Upper lobe of right lung (tissue), 1 donor: ENCODE results near the gene SCNN1G. TPM values are rescaled to one million over a fixed set of nuclear protein-coding genes. Genes with fewer than 3 reads are reported as not detected.

ENCODE experiments used
- ATAC-seq: fragments of 200-7000 bp; cut with Tn5 transposase; one replicate; pipeline ENCODE4 v1.9.1; 2020; ENCODE audit warnings: mild to moderate bottlenecking, moderate library complexity
- DNase-seq: peaks from one replicate; pipeline ENCODE4 v3.0.0-alpha.2; 2020
- H3K27ac ChIP-seq: fragments of 200-600 bp; one replicate; pipeline ENCODE4 v1.8.0; 2022
- H3K27me3 ChIP-seq: fragments of 200-600 bp; one replicate; pipeline ENCODE4 v1.8.0; 2022; ENCODE audit warnings: mild to moderate bottlenecking
- H3K36me3 ChIP-seq: fragments of 200-600 bp; one replicate; pipeline ENCODE4 v1.8.0; 2022
- H3K4me1 ChIP-seq: fragments of 200-600 bp; one replicate; pipeline ENCODE4 v1.8.0; 2022
- H3K4me3 ChIP-seq: fragments of 200-600 bp; one replicate; pipeline ENCODE4 v1.8.0; 2022; ENCODE audit warnings: mild to moderate bottlenecking
- H3K9me3 ChIP-seq: fragments of 200-600 bp; one replicate; pipeline ENCODE4 v1.8.0; 2022
- CTCF ChIP-seq: fragments of 200-600 bp; IDR thresholded peaks from one replicate; pipeline ENCODE4 v1.8.0; 2022; ENCODE audit warnings: antibody characterized with exemption
- intact Hi-C: fragments of 100-400 bp; cut with DNase I; formaldehyde crosslinking; loops from one replicate; pipeline ENCODE4 v1.11.0; 2022
- total RNA-seq: library from RNA; stranded (reverse); fragmentation: NEBNext Ultra II Directional; extraction: Animal tissue kit (Norgen Biotek cat#: 25700); gene quantifications from one replicate; pipeline ENCODE4 v1.2.1, GENCODE V29; 2021
- donor health status: DM: no; HTN: yes; CAD: no; lungs with severe emphysema.

Gene SCNN1G
- total RNA-seq, 1 donor from 2014 or later, result 14.8 TPM

DNA sequence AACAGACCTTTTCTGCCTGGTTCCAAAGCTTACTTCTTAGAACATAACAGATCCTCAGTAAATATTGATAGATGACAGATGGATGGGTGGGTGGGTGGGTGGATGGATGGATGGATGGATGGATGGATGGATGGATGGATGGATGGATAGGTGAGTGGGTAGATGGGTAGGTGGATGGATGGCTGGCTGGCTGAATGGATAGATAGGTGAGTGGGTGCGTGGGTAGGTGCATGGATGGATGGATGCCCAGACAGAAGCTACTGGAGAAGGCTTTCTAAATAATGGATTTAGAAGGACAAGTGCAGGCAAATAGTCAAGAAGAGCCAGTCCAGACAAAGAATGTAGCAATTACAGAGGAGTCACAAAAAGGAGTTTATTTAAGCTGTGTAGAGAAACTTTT, 19.6 kb downstream of the SCNN1G start:
- Histone ChIP-seq H3K9me3 (no peaks in the 10 kb centered on the region), H3K4me1 (no peaks in the 10 kb centered on the region), H3K4me3 (no peak overlapping the region), H3K36me3 (no peaks in the 10 kb centered on the region), H3K27ac (no peak overlapping the region), H3K27me3 (no peaks in the 10 kb centered on the region)
- DNase-seq (no peak), ATAC-seq (no peak)
- no peak for TF ChIP-seq CTCF
- intact Hi-C loops, result no loop called here

GRCh38 chr16:23206986-23207385, 24.4 kb downstream of the SCNN1G start:
- no peak for TF ChIP-seq CTCF
- no peaks in the 10 kb centered on the region for H3K36me3 ChIP-seq
- intact Hi-C loops, result no loop called here
- H3K9me3 ChIP-seq, result no peaks in the 10 kb centered on the region
- ATAC-seq (no peak), DNase-seq (no peak)
- no peaks in the 10 kb centered on the region for H3K4me1 ChIP-seq
- H3K4me3 ChIP-seq, result no peak overlapping the region
- H3K27me3 ChIP-seq, result no peaks in the 10 kb centered on the region
- no peak overlapping the region for H3K27ac ChIP-seq

GRCh38 chr16:23207485-23207884, 24.9 kb downstream of the SCNN1G start:
- Histone ChIP-seq H3K27me3 (no peaks in the 10 kb centered on the region), H3K9me3 (no peaks in the 10 kb centered on the region), H3K27ac (no peak overlapping the region), H3K36me3 (no peaks in the 10 kb centered on the region), H3K4me1 (no peaks in the 10 kb centered on the region), H3K4me3 (no peak overlapping the region)
- ATAC-seq (no peak), DNase-seq (no peak)
- intact Hi-C loops, result no loop called here
- no peak for TF ChIP-seq CTCF

- H3K9me3 ChIP-seq, result no peaks in the 10 kb centered on the region
- H3K27me3 ChIP-seq, result no peaks in the 10 kb centered on the region
- DNase-seq, result no peak
- intact Hi-C loops, result no loop called here
- no peaks in the 10 kb centered on the region for H3K36me3 ChIP-seq
- TF ChIP-seq CTCF, result no peak
- H3K4me1 ChIP-seq, result no peaks in the 10 kb centered on the region
- ATAC-seq, result no peak
- H3K4me3 ChIP-seq, result no peak overlapping the region
- no peak overlapping the region for H3K27ac ChIP-seq
These were observed 27.1 kb downstream of the SCNN1G start for GRCh38 chr16:23209606-23210005.

- Histone ChIP-seq H3K27me3 (no peaks in the 10 kb centered on the region), H3K27ac (no peak overlapping the region), H3K4me3 (no peak overlapping the region), H3K9me3 (no peaks in the 10 kb centered on the region), H3K36me3 (no peaks in the 10 kb centered on the region), H3K4me1 (no peaks in the 10 kb centered on the region)
- no peak for DNase-seq
- intact Hi-C loops, result no loop called here
- no peak for ATAC-seq
- TF ChIP-seq CTCF, result no peak
These were observed 31.3 kb downstream of the SCNN1G start for GRCh38 chr16:23213831-23214230.

DNA sequence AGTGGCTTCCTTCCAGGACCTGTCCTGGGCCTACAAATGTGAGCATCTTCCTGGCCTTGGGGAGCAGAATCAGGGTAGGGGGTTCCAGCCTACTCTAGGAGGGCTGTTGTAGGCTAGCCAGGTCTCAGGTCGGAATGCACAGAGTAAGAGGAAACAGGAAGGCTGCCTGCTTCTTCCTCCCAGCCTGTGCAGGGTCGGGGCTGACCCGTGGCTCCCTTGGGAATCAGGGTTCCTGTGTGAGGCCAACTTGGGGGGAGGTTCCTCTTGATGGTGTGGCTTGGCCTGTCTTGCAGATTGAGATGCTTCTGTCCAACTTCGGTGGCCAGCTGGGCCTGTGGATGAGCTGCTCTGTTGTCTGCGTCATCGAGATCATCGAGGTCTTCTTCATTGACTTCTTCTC, 32.3 kb downstream of the SCNN1G start:
- no peaks in the 10 kb centered on the region for H3K27me3 ChIP-seq
- DNase-seq (no peak), ATAC-seq (no peak)
- no peak overlapping the region for H3K27ac ChIP-seq
- no peaks in the 10 kb centered on the region for H3K4me1 ChIP-seq
- no peaks in the 10 kb centered on the region for H3K36me3 ChIP-seq
- TF ChIP-seq CTCF, result no peak
- intact Hi-C loops, result no loop called here
- no peaks in the 10 kb centered on the region for H3K9me3 ChIP-seq
- no peak overlapping the region for H3K4me3 ChIP-seq
